Measurements from ENCODE around the gene GPR68.

- TF ChIP-seq POLR2AphosphoS5 (IDR thresholded peaks at IDR 0.05; ENCODE audit: borderline replicate concordance, low read depth, low read length) = no peak
- no peak for TF ChIP-seq EZH2 (IDR thresholded peaks at IDR 0.05)
- TF ChIP-seq FOXP2 (optimal IDR thresholded peaks at IDR 0.05; ENCODE audit: control extremely low read depth, extremely low read length, insufficient read depth) = no peak
These were observed 19.5 kb downstream of the GPR68 start for GRCh38 chr14:91225025-91225424.
